GM12878 (cell line): ENCODE data around the gene MLXIP. TPM values are rescaled to one million over a fixed set of nuclear protein-coding genes. Genes with fewer than 3 reads are reported as not detected.

ENCODE experiments used
- ATAC-seq: fragments of 200-7000 bp; cut with Tn5 transposase; 3 replicates; pipeline ENCODE4 v1.9.1; 2020; ENCODE audit warnings: mild to moderate bottlenecking, moderate library complexity
- BruUV-seq: library from RNA; stranded (reverse); fragments of 400-500 nt; replicated peaks from 2 replicates; lab custom pipeline; 2021; lab: Mats Ljungman, UMichigan
- CTCF ChIA-PET: fragments of 300-600 bp; sonication (Branson Sonifier 250); formaldehyde crosslinking; extraction: SDS; loops from one replicate; lab custom pipeline; 2021; ENCODE audit warnings: inconsistent platforms; lab: Yijun Ruan, JAX
- POLR2A ChIA-PET: fragments of 350-600 bp; formaldehyde crosslinking; extraction: SDS; loops from one replicate; lab custom pipeline; 2021; ENCODE audit warnings: inconsistent platforms; lab: Charles Lee
- RAD21 ChIA-PET: fragments of 300-600 bp; sonication (Branson Sonifier 250); formaldehyde crosslinking; loops from one replicate; lab custom pipeline; 2023; ENCODE audit warnings: antibody characterized with exemption; ENCODE audit not compliant: unreplicated experiment; lab: Charles Lee
- SMC1A ChIA-PET: fragments of 300-600 bp; sonication (Branson Sonifier 250); formaldehyde crosslinking; loops from one replicate; lab custom pipeline; 2023; ENCODE audit not compliant: unreplicated experiment, uncharacterized antibody; lab: Charles Lee
- DNase-seq: peaks from one replicate; pipeline ENCODE4 v3.0.0-alpha.2; 2011; ENCODE audit warnings: low read depth, low spot score
- FAIRE-seq: peaks from 3 replicates; lab custom pipeline; 2011; peaks lifted over from hg19 to GRCh38; lab: Jason Lieb, UNC
- H2AFZ ChIP-seq: 2 replicates; pipeline ENCODE4 v1.6.0; 2011; ENCODE audit warnings: low read depth, low read length, control low read depth; ENCODE audit not compliant: control insufficient read depth
- H3K27ac ChIP-seq: 2 replicates; pipeline ENCODE4 v1.5.1; 2011; ENCODE audit warnings: control low read depth; ENCODE audit not compliant: control insufficient read depth, insufficient read depth
- H3K27me3 ChIP-seq, 2 experiments: replicated peaks in 1 of 2; 2 replicates each; pipeline versions ENCODE4 v1.6.0 to v1.6.1; 2011; ENCODE audit warnings: low read length in 1 of 2; ENCODE audit not compliant: control insufficient read depth in 2 of 2, insufficient read depth in 2 of 2
- H3K36me3 ChIP-seq, 2 experiments: 2 replicates each; pipeline ENCODE4 v1.5.1; 2011; ENCODE audit warnings: low read length in 1 of 2; ENCODE audit not compliant: control insufficient read depth in 2 of 2, insufficient read depth in 2 of 2
- H3K4me1 ChIP-seq: 2 replicates; pipeline ENCODE4 v1.6.1; 2011; ENCODE audit warnings: mild to moderate bottlenecking, low read length, moderate library complexity, mixed read lengths; ENCODE audit not compliant: control insufficient read depth, insufficient read depth
- H3K4me2 ChIP-seq: 2 replicates; pipeline ENCODE4 v1.6.0; 2011; ENCODE audit warnings: control low read depth; ENCODE audit not compliant: control insufficient read depth, insufficient read depth
- H3K4me3 ChIP-seq: fragments of 200-600 bp; sonication (generic); 2 replicates; pipeline ENCODE4 v1.5.1; 2016
- H3K79me2 ChIP-seq: 2 replicates; pipeline ENCODE4 v1.6.0; 2011; ENCODE audit warnings: low read length; ENCODE audit not compliant: control insufficient read depth, insufficient read depth
- H3K9ac ChIP-seq: 2 replicates; pipeline ENCODE4 v1.8.0; 2011; ENCODE audit warnings: low read length, control low read depth, mixed read lengths; ENCODE audit not compliant: control insufficient read depth, insufficient read depth
- H3K9me3 ChIP-seq: replicated peaks from 3 replicates; pipeline ENCODE4 v1.5.1; 2011; ENCODE audit warnings: mild to moderate bottlenecking, low read length; ENCODE audit not compliant: control insufficient read depth, insufficient read depth
- H4K20me1 ChIP-seq: 2 replicates; pipeline ENCODE4 v1.6.0; 2011; ENCODE audit not compliant: control insufficient read depth, insufficient read depth
- ATF7 ChIP-seq: fragments of 450-650 bp; IDR thresholded peaks from 2 replicates; pipeline ENCODE4 v1.6.1; 2016; ENCODE audit warnings: low read depth, mild to moderate bottlenecking
- ETV6 ChIP-seq, 2 experiments: fragments of 450-650 bp in 1 of 2; IDR thresholded peaks in 1 of 2; conservative IDR thresholded peaks in 1 of 2; 2 replicates each; pipeline ENCODE4 v1.6.1; 2014; ENCODE audit warnings: antibody characterized with exemption in 1 of 2, borderline replicate concordance in 1 of 2, low read depth in 1 of 2, mild to moderate bottlenecking in 1 of 2, moderate library complexity in 1 of 2
- MTA3 ChIP-seq: IDR thresholded peaks from 2 replicates; pipeline ENCODE4 v1.6.1; 2012; ENCODE audit warnings: low read length, inconsistent platforms, borderline replicate concordance
- PAX5 ChIP-seq: IDR thresholded peaks from 2 replicates; pipeline ENCODE4 v1.6.1; 2011; ENCODE audit warnings: low read depth, low read length, borderline replicate concordance
- RAD51 ChIP-seq: fragments of 450-650 bp; IDR thresholded peaks from 2 replicates; pipeline ENCODE4 v1.6.1; 2016; ENCODE audit warnings: moderate library complexity, mild to moderate bottlenecking, inconsistent platforms
- RUNX3 ChIP-seq: IDR thresholded peaks from 2 replicates; pipeline ENCODE4 v1.6.1; 2012; ENCODE audit warnings: low read length, inconsistent platforms
- SIN3A ChIP-seq: IDR thresholded peaks from 2 replicates; pipeline ENCODE4 v1.6.1; 2012; ENCODE audit warnings: low read depth, low read length, improper control_type of control experiment
- WGBS: methylation state at CpG from one replicate; pipeline ENCODE4 v1.1.6; 2016; ENCODE audit warnings: low lambda C conversion rate; ENCODE audit not compliant: insufficient replicate concordance, insufficient coverage; ENCODE audit errors: missing lambda C conversion rate; 5-methylcytosine and 5-hydroxymethylcytosine counted together
- in situ Hi-C: fragments of 300-500 bp; cut with MboI; formaldehyde crosslinking; loops from 9 replicates; pipeline ENCODE4 v1.14.3; 2018; ENCODE audit warnings: mixed read lengths
- intact Hi-C: fragments of 100-400 bp; cut with micrococcal nuclease; formaldehyde crosslinking; loops from one replicate; pipeline ENCODE4 v1.14.2; 2022; ENCODE audit not compliant: unreplicated experiment
- polyA plus RNA-seq, 11 experiments: library from polyadenylated mRNA; depleted of rRNA in 4 of 11; unstranded in 6 of 11; stranded (reverse) in 5 of 11; fragments of >200 nt; fragmentation: Nextera tagmentation in 4 of 11; fragmentation: Illumina TruSeq in 1 of 11; extraction: Ambion mirVana in 4 of 11; extraction: Trizol in 1 of 11; gene quantifications; 1 replicate in 1 of 11; 2 replicates in 10 of 11; pipeline versions ENCODE4 v1.2.1 to v1.2.3, GENCODE V29; 2011 to 2016; ENCODE audit warnings: inconsistent platforms in 2 of 11, missing spikeins in 2 of 11, low read depth in 1 of 11
- total RNA-seq, 4 experiments: library from RNA; depleted of rRNA in 3 of 4; stranded (reverse); fragments of >200 nt in 3 of 4; fragmentation: Illumina TruSeq in 1 of 4; extraction: Trizol in 1 of 4; gene quantifications; 2 replicates each; pipeline versions ENCODE4 v1.2.1 to v1.2.3, GENCODE V29; 2013 to 2021
- TF ChIP-seq, protein P1 (sequence below): IDR thresholded peaks from 2 replicates; pipeline ENCODE4 v1.6.1; 2012; ENCODE audit warnings: mild to moderate bottlenecking, low read depth, low read length
- TF ChIP-seq, protein P2 (sequence below): fragments of 450-650 bp; IDR thresholded peaks from 2 replicates; pipeline ENCODE4 v1.6.1; 2017; ENCODE audit warnings: low read depth, mild to moderate bottlenecking, moderate library complexity
- TF ChIP-seq, protein P3 (sequence below): IDR thresholded peaks from 2 replicates; pipeline ENCODE4 v1.6.1; 2011; ENCODE audit warnings: borderline replicate concordance, low read depth, mild to moderate bottlenecking, moderate library complexity, low read length; ENCODE audit not compliant: insufficient read depth, poor library complexity, severe bottlenecking

MLXIP gene
- total and polyA plus RNA-seq, 10 of the 15 experiments (the other 5 are each of a cell fraction or from before 2014, with no cell fraction given), result 1.1 to 23.7 (median 7.0) TPM

- WGBS, result 86% methylated on average over 19 of the region's 19 CpGs
- ChIA-PET CTCF (interaction anchor here (0.5 kb wide), 1 partner anchor 197 kb away, joined by 3 read pairs; no protein-coding TSS in a partner anchor), RAD21 (no interaction called here), SMC1A (no interaction called here), POLR2A (no interaction called here)
- H3K79me2 ChIP-seq, result no peaks in the 10 kb centered on the region
- H3K9ac ChIP-seq, result no peak overlapping the region
- H4K20me1 ChIP-seq, result no peaks in the 10 kb centered on the region
- H3K27ac ChIP-seq, result no peak overlapping the region
- no TSS peak for BruUV-seq
- intact Hi-C loops (no loop called here), in situ Hi-C loops (no loop called here)
- TF ChIP-seq RUNX3, result no peak
- no peak for TF ChIP-seq RAD51
- TF ChIP-seq MTA3, result no peak
- TF ChIP-seq, protein P1, sequence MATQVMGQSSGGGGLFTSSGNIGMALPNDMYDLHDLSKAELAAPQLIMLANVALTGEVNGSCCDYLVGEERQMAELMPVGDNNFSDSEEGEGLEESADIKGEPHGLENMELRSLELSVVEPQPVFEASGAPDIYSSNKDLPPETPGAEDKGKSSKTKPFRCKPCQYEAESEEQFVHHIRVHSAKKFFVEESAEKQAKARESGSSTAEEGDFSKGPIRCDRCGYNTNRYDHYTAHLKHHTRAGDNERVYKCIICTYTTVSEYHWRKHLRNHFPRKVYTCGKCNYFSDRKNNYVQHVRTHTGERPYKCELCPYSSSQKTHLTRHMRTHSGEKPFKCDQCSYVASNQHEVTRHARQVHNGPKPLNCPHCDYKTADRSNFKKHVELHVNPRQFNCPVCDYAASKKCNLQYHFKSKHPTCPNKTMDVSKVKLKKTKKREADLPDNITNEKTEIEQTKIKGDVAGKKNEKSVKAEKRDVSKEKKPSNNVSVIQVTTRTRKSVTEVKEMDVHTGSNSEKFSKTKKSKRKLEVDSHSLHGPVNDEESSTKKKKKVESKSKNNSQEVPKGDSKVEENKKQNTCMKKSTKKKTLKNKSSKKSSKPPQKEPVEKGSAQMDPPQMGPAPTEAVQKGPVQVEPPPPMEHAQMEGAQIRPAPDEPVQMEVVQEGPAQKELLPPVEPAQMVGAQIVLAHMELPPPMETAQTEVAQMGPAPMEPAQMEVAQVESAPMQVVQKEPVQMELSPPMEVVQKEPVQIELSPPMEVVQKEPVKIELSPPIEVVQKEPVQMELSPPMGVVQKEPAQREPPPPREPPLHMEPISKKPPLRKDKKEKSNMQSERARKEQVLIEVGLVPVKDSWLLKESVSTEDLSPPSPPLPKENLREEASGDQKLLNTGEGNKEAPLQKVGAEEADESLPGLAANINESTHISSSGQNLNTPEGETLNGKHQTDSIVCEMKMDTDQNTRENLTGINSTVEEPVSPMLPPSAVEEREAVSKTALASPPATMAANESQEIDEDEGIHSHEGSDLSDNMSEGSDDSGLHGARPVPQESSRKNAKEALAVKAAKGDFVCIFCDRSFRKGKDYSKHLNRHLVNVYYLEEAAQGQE, result no peak
- TF ChIP-seq SIN3A, result no peak
- TF ChIP-seq, protein P2, sequence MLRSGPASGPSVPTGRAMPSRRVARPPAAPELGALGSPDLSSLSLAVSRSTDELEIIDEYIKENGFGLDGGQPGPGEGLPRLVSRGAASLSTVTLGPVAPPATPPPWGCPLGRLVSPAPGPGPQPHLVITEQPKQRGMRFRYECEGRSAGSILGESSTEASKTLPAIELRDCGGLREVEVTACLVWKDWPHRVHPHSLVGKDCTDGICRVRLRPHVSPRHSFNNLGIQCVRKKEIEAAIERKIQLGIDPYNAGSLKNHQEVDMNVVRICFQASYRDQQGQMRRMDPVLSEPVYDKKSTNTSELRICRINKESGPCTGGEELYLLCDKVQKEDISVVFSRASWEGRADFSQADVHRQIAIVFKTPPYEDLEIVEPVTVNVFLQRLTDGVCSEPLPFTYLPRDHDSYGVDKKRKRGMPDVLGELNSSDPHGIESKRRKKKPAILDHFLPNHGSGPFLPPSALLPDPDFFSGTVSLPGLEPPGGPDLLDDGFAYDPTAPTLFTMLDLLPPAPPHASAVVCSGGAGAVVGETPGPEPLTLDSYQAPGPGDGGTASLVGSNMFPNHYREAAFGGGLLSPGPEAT, result no peak
- TF ChIP-seq, protein P3, sequence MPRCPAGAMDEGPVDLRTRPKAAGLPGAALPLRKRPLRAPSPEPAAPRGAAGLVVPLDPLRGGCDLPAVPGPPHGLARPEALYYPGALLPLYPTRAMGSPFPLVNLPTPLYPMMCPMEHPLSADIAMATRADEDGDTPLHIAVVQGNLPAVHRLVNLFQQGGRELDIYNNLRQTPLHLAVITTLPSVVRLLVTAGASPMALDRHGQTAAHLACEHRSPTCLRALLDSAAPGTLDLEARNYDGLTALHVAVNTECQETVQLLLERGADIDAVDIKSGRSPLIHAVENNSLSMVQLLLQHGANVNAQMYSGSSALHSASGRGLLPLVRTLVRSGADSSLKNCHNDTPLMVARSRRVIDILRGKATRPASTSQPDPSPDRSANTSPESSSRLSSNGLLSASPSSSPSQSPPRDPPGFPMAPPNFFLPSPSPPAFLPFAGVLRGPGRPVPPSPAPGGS, result no peak
- no peak for TF ChIP-seq ATF7
- TF ChIP-seq ETV6 (conservative IDR thresholded peaks at IDR 0.05 in 1 of 2, IDR thresholded peaks at IDR 0.05 in 1 of 2; ENCODE audit: borderline replicate concordance in 1 of 2, low read depth in 1 of 2), result no peak
- no peak for TF ChIP-seq PAX5
- no peaks in the 10 kb centered on the region; a peak in 1 of 4 replicates for H3K36me3 ChIP-seq
- no peak for DNase-seq
- H3K4me1 ChIP-seq, result no peaks in the 10 kb centered on the region
- H3K4me3 ChIP-seq, result no peak overlapping the region
- no peak overlapping the region for H3K4me2 ChIP-seq
- no peak for ATAC-seq
- H3K9me3 ChIP-seq, result no peaks in the 10 kb centered on the region
- FAIRE-seq, result no peak
- H3K27me3 ChIP-seq, result no peaks in the 10 kb centered on the region
- H2AFZ ChIP-seq, result no peak overlapping the region
These were observed 62.1 kb downstream of the MLXIP start for GRCh38 chr12:122140467-122141257.
